GDM1 (cell line): Measurements from ENCODE around the gene OLFM2.
"Not testable (repeated sequence)": the region's sequence is repeated elsewhere in the genome, so short reads cannot be mapped to it uniquely, and the experiment has no call there.

ENCODE experiments used
- DNase-seq: peaks from one replicate; lab custom pipeline; 2025; lab: John Stamatoyannopoulos, UW

Gene OLFM2

GRCh38 chr19:9936326-9937000 is at the start of gene OLFM2:
OLFM2 (minus strand) TSS chr19:9936515; CDS start chr19:9936366, 149 bp downstream.
- DNase-seq = no peak

- DNase-seq = no peak
These were observed 45.3 kb upstream of the OLFM2 start for GRCh38 chr19:9981406-9982260.

- no peak for DNase-seq
These were observed 35.8 kb upstream of the OLFM2 start for GRCh38 chr19:9972103-9972502.

GRCh38 chr19:9971166-9971897 is 35.0 kb upstream of the OLFM2 start:
- no peak for DNase-seq

- DNase-seq = no peak
These were observed 34.2 kb upstream of the OLFM2 start for GRCh38 chr19:9970481-9970880.

- no peak for DNase-seq
These were observed 33.3 kb upstream of the OLFM2 start for GRCh38 chr19:9969688-9969975.

- no peak for DNase-seq
These were observed 32.7 kb upstream of the OLFM2 start for GRCh38 chr19:9968820-9969687.

- DNase-seq = no peak
These were observed 31.0 kb upstream of the OLFM2 start for GRCh38 chr19:9967326-9967725.

GRCh38 chr19:9966448-9966847 is 30.1 kb upstream of the OLFM2 start:
- no peak for DNase-seq

- DNase-seq = no peak
These were observed 29.7 kb upstream of the OLFM2 start for GRCh38 chr19:9966024-9966423.

GRCh38 chr19:9962623-9963290 is 26.4 kb upstream of the OLFM2 start:
- DNase-seq = no peak

GRCh38 chr19:9961103-9961502 is 24.8 kb upstream of the OLFM2 start:
- no peak for DNase-seq

- no peak for DNase-seq
These were observed 22.1 kb upstream of the OLFM2 start for GRCh38 chr19:9958379-9958821.

GRCh38 chr19:9956956-9957355 is 20.6 kb upstream of the OLFM2 start:
- no peak for DNase-seq

GRCh38 chr19:9953802-9954542 is 17.7 kb upstream of the OLFM2 start:
- DNase-seq = no peak

- DNase-seq = no peak
These were observed 16.0 kb upstream of the OLFM2 start for GRCh38 chr19:9952276-9952675.

GRCh38 chr19:9947441-9947840 is 11.1 kb upstream of the OLFM2 start:
- DNase-seq = no peak

- DNase-seq = not testable (repeated sequence)
These were observed 10.3 kb upstream of the OLFM2 start for GRCh38 chr19:9946528-9947125.

GRCh38 chr19:9945319-9945966 is 9.1 kb upstream of the OLFM2 start:
- DNase-seq = no peak

- no peak for DNase-seq
These were observed 7.4 kb upstream of the OLFM2 start for GRCh38 chr19:9943744-9944143.
